OCI-LY3 (cell line): ENCODE measurements around the gene ENPP3.

Experiments
- H2AFZ ChIP-seq: fragments of 200-600, 300-600 bp; shearing (Covaris generic); 2 replicates; pipeline ENCODE4 v1.6.0; 2014; ENCODE audit warnings: antibody characterized with exemption, low read depth, low read length
- H3K27ac ChIP-seq: fragments of 200-600, 300-600 bp; sonication (generic); 2 replicates; pipeline ENCODE4 v1.5.1; 2014; ENCODE audit warnings: mild to moderate bottlenecking, low read length, moderate library complexity, mixed read lengths
- H3K27me3 ChIP-seq: fragments of 200-600, 300-600 bp; sonication (generic); 2 replicates; pipeline ENCODE4 v1.6.1; 2014; ENCODE audit warnings: low read depth, low read length, mixed read lengths
- H3K36me3 ChIP-seq: fragments of 200-600, 300-600 bp; sonication (generic); replicated peaks from 2 replicates; pipeline ENCODE3; 2014; ENCODE audit warnings: low read depth, low read length, mixed read lengths
- H3K4me1 ChIP-seq: fragments of 300-600, 200-600 bp; sonication (generic); 2 replicates; pipeline ENCODE4 v1.6.1; 2014; ENCODE audit warnings: low read length, mixed read lengths
- H3K4me2 ChIP-seq: fragments of 200-600, 300-600 bp; sonication (generic); 2 replicates; pipeline ENCODE4 v1.6.1; 2014; ENCODE audit warnings: low read length, mixed read lengths
- H3K4me3 ChIP-seq: fragments of 300-600, 200-600 bp; sonication (generic); 2 replicates; pipeline ENCODE4 v1.5.1; 2014; ENCODE audit warnings: antibody characterized with exemption, mild to moderate bottlenecking, low read length, moderate library complexity
- H3K79me2 ChIP-seq: fragments of 300-600, 200-600 bp; shearing (Covaris generic); 2 replicates; pipeline ENCODE4 v1.6.1; 2014; ENCODE audit warnings: mild to moderate bottlenecking, low read length, mixed read lengths
- H3K9ac ChIP-seq: fragments of 300-600, 200-600 bp; shearing (Covaris generic); 2 replicates; pipeline ENCODE4 v1.6.0; 2014; ENCODE audit warnings: mild to moderate bottlenecking, low read length, moderate library complexity
- H3K9me3 ChIP-seq: fragments of 200-600, 300-600 bp; shearing (Covaris generic); 2 replicates; pipeline ENCODE4 v1.6.1; 2014; ENCODE audit warnings: low read length, mixed read lengths; ENCODE audit not compliant: insufficient read depth
- H4K20me1 ChIP-seq: fragments of 200-600, 300-600 bp; sonication (generic); 2 replicates; pipeline ENCODE4 v1.6.1; 2016; ENCODE audit warnings: low read length, mixed read lengths; ENCODE audit not compliant: insufficient read depth
- CTCF ChIP-seq: fragments of 200-600, 300-600 bp; sonication (generic); IDR thresholded peaks from 2 replicates; pipeline ENCODE4 v1.5.1; 2014; ENCODE audit warnings: antibody characterized with exemption, low read length, low read depth
- EZH2phosphoT487 ChIP-seq: fragments of 200-600 bp; shearing (Covaris generic); IDR thresholded peaks from 2 replicates; pipeline ENCODE4 v1.6.1; 2018; ENCODE audit warnings: antibody characterized with exemption, mixed run types, low read depth

ENPP3 gene

GRCh38 chr6:131642987-131643611 is 6.0 kb downstream of the ENPP3 start:
- no peak overlapping the region for H3K27ac ChIP-seq
- H3K4me1 ChIP-seq: no peaks in the 10 kb centered on the region
- no peak overlapping the region for H2AFZ ChIP-seq
- H3K36me3 ChIP-seq: no peaks in the 10 kb centered on the region
- no peak overlapping the region for H3K9ac ChIP-seq
- no peaks in the 10 kb centered on the region for H3K27me3 ChIP-seq
- no peaks in the 10 kb centered on the region for H4K20me1 ChIP-seq
- H3K9me3 ChIP-seq: no peaks in the 10 kb centered on the region
- H3K4me2 ChIP-seq: no peak overlapping the region
- TF ChIP-seq CTCF: no peak
- H3K79me2 ChIP-seq: no peaks in the 10 kb centered on the region
- H3K4me3 ChIP-seq: no peak overlapping the region

- Histone ChIP-seq H2AFZ (no peak overlapping the region), H3K27me3 (no peaks in the 10 kb centered on the region), H3K9me3 (no peaks in the 10 kb centered on the region), H3K79me2 (no peaks in the 10 kb centered on the region), H3K9ac (no peak overlapping the region), H3K36me3 (no peaks in the 10 kb centered on the region), H3K27ac (no peak overlapping the region), H3K4me1 (no peaks in the 10 kb centered on the region), H3K4me2 (no peak overlapping the region), H3K4me3 (no peak overlapping the region), H4K20me1 (no peaks in the 10 kb centered on the region)
- TF ChIP-seq CTCF: no peak
- no peak for TF ChIP-seq EZH2phosphoT487
These were observed 6.9 kb downstream of the ENPP3 start for GRCh38 chr6:131643855-131644460.

GRCh38 chr6:131644921-131645320 is 7.8 kb downstream of the ENPP3 start:
- TF ChIP-seq CTCF: no peak
- TF ChIP-seq EZH2phosphoT487: no peak
- Histone ChIP-seq H3K4me1 (no peaks in the 10 kb centered on the region), H4K20me1 (no peaks in the 10 kb centered on the region), H3K36me3 (no peaks in the 10 kb centered on the region), H3K4me3 (no peak overlapping the region), H3K9ac (no peak overlapping the region), H3K79me2 (no peaks in the 10 kb centered on the region), H3K27me3 (no peaks in the 10 kb centered on the region), H2AFZ (no peak overlapping the region), H3K27ac (no peak overlapping the region), H3K9me3 (no peaks in the 10 kb centered on the region), H3K4me2 (no peak overlapping the region)

- H3K9ac ChIP-seq: no peak overlapping the region
These were observed 8.7 kb downstream of the ENPP3 start for GRCh38 chr6:131645846-131646245.

More at GRCh38 chr6:131645846-131646245, 8.7 kb downstream of the ENPP3 start:
- Histone ChIP-seq H3K27me3 (no peaks in the 10 kb centered on the region), H3K9me3 (no peaks in the 10 kb centered on the region), H3K27ac (no peak overlapping the region), H3K36me3 (no peaks in the 10 kb centered on the region), H2AFZ (no peak overlapping the region), H3K79me2 (no peaks in the 10 kb centered on the region), H4K20me1 (no peaks in the 10 kb centered on the region), H3K4me2 (no peak overlapping the region), H3K4me3 (no peak overlapping the region), H3K4me1 (no peaks in the 10 kb centered on the region)
- TF ChIP-seq EZH2phosphoT487 (no peak), CTCF (no peak)
